Neuronal stem cell (in vitro differentiated cells): ENCODE data around the gene NAV2.

Source experiments
- DNase-seq: peaks from one replicate; pipeline ENCODE4 v3.0.0-alpha.2; 2013; ENCODE audit warnings: low spot score
- H2AFZ ChIP-seq: one replicate; pipeline ENCODE4 v1.6.1; 2013; ENCODE audit warnings: mild to moderate bottlenecking, low read length, inconsistent platforms
- H2AK5ac ChIP-seq: 2 replicates; pipeline ENCODE4 v1.6.1; 2013; ENCODE audit warnings: low read depth, mild to moderate bottlenecking, inconsistent platforms, low read length, moderate library complexity, mixed read lengths
- H2BK120ac ChIP-seq: 2 replicates; pipeline ENCODE4 v1.6.1; 2013; ENCODE audit warnings: low read depth, mild to moderate bottlenecking, inconsistent platforms, low read length, moderate library complexity, mixed read lengths
- H2BK12ac ChIP-seq: one replicate; pipeline ENCODE4 v1.6.1; 2013; ENCODE audit warnings: low read length, inconsistent platforms
- H2BK15ac ChIP-seq: 2 replicates; pipeline ENCODE4 v1.6.1; 2013; ENCODE audit warnings: mild to moderate bottlenecking, low read length, inconsistent platforms, mixed read lengths
- H2BK5ac ChIP-seq: one replicate; pipeline ENCODE4 v1.6.1; 2013; ENCODE audit warnings: inconsistent platforms, mild to moderate bottlenecking, low read length, moderate library complexity
- H3K14ac ChIP-seq: one replicate; pipeline ENCODE4 v1.6.1; 2013; ENCODE audit warnings: low read length, inconsistent platforms
- H3K18ac ChIP-seq: 2 replicates; pipeline ENCODE4 v1.6.1; 2013; ENCODE audit warnings: low read length, inconsistent platforms
- H3K23ac ChIP-seq: 2 replicates; pipeline ENCODE4 v1.6.1; 2013; ENCODE audit warnings: low read depth, mild to moderate bottlenecking, mixed read lengths, low read length, inconsistent platforms; ENCODE audit not compliant: poor library complexity
- H3K27ac ChIP-seq: replicated peaks from 3 replicates; pipeline ENCODE4 v1.5.1; 2013; ENCODE audit warnings: low read length, inconsistent platforms
- H3K27me3 ChIP-seq, 3 experiments: 2 replicates each; pipeline ENCODE4 v1.6.1; 2013; ENCODE audit warnings: low read length in 3 of 3, mild to moderate bottlenecking in 2 of 3, inconsistent platforms in 1 of 3, low read depth in 1 of 3, mixed read lengths in 1 of 3, moderate library complexity in 1 of 3; ENCODE audit not compliant: control insufficient read depth in 3 of 3, insufficient read depth in 3 of 3
- H3K36me3 ChIP-seq, 2 donors: replicated peaks in 1 of 2; 2 replicates each; pipeline ENCODE4 v1.6.1; 2013; ENCODE audit warnings: low read length in 2 of 2; ENCODE audit not compliant: control insufficient read depth in 2 of 2, insufficient read depth in 2 of 2
- H3K4ac ChIP-seq: 2 replicates; pipeline ENCODE4 v1.6.1; 2013; ENCODE audit warnings: inconsistent platforms, mild to moderate bottlenecking, low read length, moderate library complexity
- H3K4me1 ChIP-seq, 2 donors: 1 replicate in 1 of 2; 2 replicates in 1 of 2; pipeline ENCODE4 v1.6.1; 2013; ENCODE audit warnings: low read length in 2 of 2, low read depth in 1 of 2; ENCODE audit not compliant: control insufficient read depth in 2 of 2, insufficient read depth in 1 of 2
- H3K4me2 ChIP-seq: one replicate; pipeline ENCODE4 v1.6.1; 2013; ENCODE audit warnings: mild to moderate bottlenecking, low read length, inconsistent platforms; ENCODE audit not compliant: insufficient read depth, poor library complexity, severe bottlenecking
- H3K4me3 ChIP-seq, 2 donors: 2 replicates each; pipeline ENCODE4 v1.5.1; 2013; ENCODE audit warnings: low read length in 2 of 2, mild to moderate bottlenecking in 2 of 2, inconsistent platforms in 1 of 2, moderate library complexity in 1 of 2
- H3K79me1 ChIP-seq: one replicate; pipeline ENCODE4 v1.6.1; 2013; ENCODE audit warnings: low read depth, mild to moderate bottlenecking, inconsistent platforms, low read length, moderate library complexity
- H3K9ac ChIP-seq: one replicate; pipeline ENCODE4 v1.6.1; 2013; ENCODE audit warnings: mild to moderate bottlenecking, low read depth, low read length, inconsistent platforms; ENCODE audit not compliant: poor library complexity
- H3K9me3 ChIP-seq, 2 donors: replicated peaks in 1 of 2; 2 replicates each; pipeline versions ENCODE3 to v1.6.1; 2013; ENCODE audit warnings: low read length in 2 of 2, mild to moderate bottlenecking in 2 of 2, inconsistent platforms in 1 of 2, low read depth in 1 of 2, mixed read lengths in 1 of 2, moderate library complexity in 1 of 2; ENCODE audit not compliant: control insufficient read depth in 2 of 2, insufficient read depth in 1 of 2
- H4K8ac ChIP-seq: one replicate; pipeline ENCODE4 v1.6.1; 2013; ENCODE audit warnings: low read depth, mild to moderate bottlenecking, inconsistent platforms, low read length, moderate library complexity
- H4K91ac ChIP-seq: one replicate; pipeline ENCODE4 v1.6.1; 2013; ENCODE audit warnings: low read length, low read depth, mild to moderate bottlenecking, inconsistent platforms; ENCODE audit not compliant: poor library complexity
- WGBS, 2 donors: extraction: QIAGEN DNeasy Blood & Tissue Kit; methylation state at CpG; one replicate each; pipeline ENCODE4 v1.1.7; 2013; ENCODE audit warnings: missing lambda C conversion rate in 2 of 2, mixed read lengths in 1 of 2; ENCODE audit not compliant: insufficient read length in 2 of 2, insufficient replicate concordance in 1 of 2; ENCODE audit errors: extremely low coverage in 2 of 2; 5-methylcytosine and 5-hydroxymethylcytosine counted together

Gene NAV2

GRCh38 chr11:20032127-20032526 is 319.5 kb downstream of the NAV2 start:
- no peaks in the 10 kb centered on the region for H3K9me3 ChIP-seq
- WGBS, 2 donors, result no CpG with 5 or more reads among the region's 5 CpGs
- H3K18ac ChIP-seq, result no peak overlapping the region
- H3K79me1 ChIP-seq, result no peaks in the 10 kb centered on the region
- H2BK12ac ChIP-seq, result no peak overlapping the region
- no peak overlapping the region for H2AK5ac ChIP-seq
- no peak overlapping the region for H2BK15ac ChIP-seq
- DNase-seq, result no peak
- H3K4me3 ChIP-seq, result no peak overlapping the region
- no peak overlapping the region for H2BK120ac ChIP-seq
- peaks cover 0 to 18% of the 10 kb centered on the region in 2 donors for H3K36me3 ChIP-seq
- H2BK5ac ChIP-seq, result no peak overlapping the region
- no peak overlapping the region for H3K4me2 ChIP-seq
- peaks cover 0 to 1% (median 0%) of the 10 kb centered on the region in 3 experiments for H3K27me3 ChIP-seq
- H3K4me1 ChIP-seq, result peaks cover 13 to 17% of the 10 kb centered on the region in 2 donors
- H4K8ac ChIP-seq, result no peak overlapping the region
- H3K14ac ChIP-seq, result peak overlapping the region; percentile 26
- H3K4ac ChIP-seq, result no peak overlapping the region
- H3K9ac ChIP-seq, result no peak overlapping the region
- no peak overlapping the region for H3K27ac ChIP-seq
- no peak overlapping the region for H2AFZ ChIP-seq
- no peak overlapping the region for H3K23ac ChIP-seq
- H4K91ac ChIP-seq, result no peak overlapping the region

- Histone ChIP-seq H2BK5ac (no peak overlapping the region), H2BK120ac (no peak overlapping the region), H3K9ac (no peak overlapping the region), H2AFZ (no peak overlapping the region), H4K8ac (no peak overlapping the region), H3K4me2 (no peak overlapping the region), H2BK12ac (no peak overlapping the region), H2BK15ac (no peak overlapping the region), H3K14ac (no peak overlapping the region), H3K4me1 (peaks cover 10 to 11% of the 10 kb centered on the region in 2 donors), H3K4ac (no peak overlapping the region), H4K91ac (no peak overlapping the region), H3K23ac (no peak overlapping the region), H3K27ac (no peak overlapping the region), H3K18ac (no peak overlapping the region), H3K79me1 (no peaks in the 10 kb centered on the region), H3K4me3 (no peak overlapping the region), H3K9me3 (no peaks in the 10 kb centered on the region), H3K36me3 (peaks cover 0 to 18% of the 10 kb centered on the region in 2 donors), H2AK5ac (no peak overlapping the region), H3K27me3 (peaks cover 0 to 1% (median 0%) of the 10 kb centered on the region in 3 experiments)
- WGBS, 2 donors, result no CpG with 5 or more reads among the region's 7 CpGs
- no peak for DNase-seq
Measured at GRCh38 chr11:20032577-20033260, 320.1 kb downstream of the NAV2 start.

GRCh38 chr11:20033806-20034205 is 321.2 kb downstream of the NAV2 start:
- Histone ChIP-seq H3K27me3 (peaks cover 0 to 1% (median 0%) of the 10 kb centered on the region in 3 experiments), H3K4me2 (no peak overlapping the region), H3K79me1 (no peaks in the 10 kb centered on the region), H2BK5ac (no peak overlapping the region), H4K91ac (no peak overlapping the region), H3K4me3 (no peak overlapping the region), H2BK120ac (no peak overlapping the region), H3K9me3 (no peaks in the 10 kb centered on the region), H3K27ac (no peak overlapping the region), H3K18ac (no peak overlapping the region), H3K4me1 (peaks cover 12 to 17% of the 10 kb centered on the region in 2 donors), H2BK12ac (no peak overlapping the region), H2AFZ (no peak overlapping the region), H3K9ac (no peak overlapping the region), H2AK5ac (no peak overlapping the region), H3K36me3 (peaks cover 0 to 23% of the 10 kb centered on the region in 2 donors), H2BK15ac (no peak overlapping the region), H3K4ac (no peak overlapping the region), H3K14ac (no peak overlapping the region), H4K8ac (no peak overlapping the region), H3K23ac (no peak overlapping the region)
- no CpG with 5 or more reads among the region's 5 CpGs for WGBS, 2 donors
- DNase-seq, result no peak

- no peak overlapping the region for H3K23ac ChIP-seq
- peaks cover 0 to 32% of the 10 kb centered on the region in 2 donors for H3K36me3 ChIP-seq
- H2BK120ac ChIP-seq, result no peak overlapping the region
- H3K9me3 ChIP-seq, result no peaks in the 10 kb centered on the region
- no peak overlapping the region for H3K4me2 ChIP-seq
- H3K27me3 ChIP-seq, result peaks cover 0 to 1% (median 0%) of the 10 kb centered on the region in 3 experiments
- no peak overlapping the region for H2BK15ac ChIP-seq
- no peak overlapping the region for H4K8ac ChIP-seq
- no peak overlapping the region for H2AK5ac ChIP-seq
- H2BK12ac ChIP-seq, result no peak overlapping the region
- no peak overlapping the region for H2AFZ ChIP-seq
- no peak overlapping the region for H3K9ac ChIP-seq
- WGBS, 2 donors, result no CpG with 5 or more reads among the region's 5 CpGs
- H4K91ac ChIP-seq, result no peak overlapping the region
- H3K4me3 ChIP-seq, result no peak overlapping the region
- no peak overlapping the region for H3K4ac ChIP-seq
- H3K18ac ChIP-seq, result no peak overlapping the region
- H2BK5ac ChIP-seq, result no peak overlapping the region
- H3K27ac ChIP-seq, result no peak overlapping the region
- H3K79me1 ChIP-seq, result no peaks in the 10 kb centered on the region
- peaks cover 12 to 17% of the 10 kb centered on the region in 2 donors for H3K4me1 ChIP-seq
- no peak overlapping the region for H3K14ac ChIP-seq
- DNase-seq, result no peak
Measured at GRCh38 chr11:20034941-20035340, 322.3 kb downstream of the NAV2 start.
